HG03196 (cell line): Measurements from ENCODE around the gene KLF5.

Experiments used
- ATAC-seq: cut with Tn5 transposase; IDR thresholded peaks from one replicate; pipeline ENCODE4 v1.9.1; 2021; ENCODE audit not compliant: unreplicated experiment

The KLF5 gene

DNA sequence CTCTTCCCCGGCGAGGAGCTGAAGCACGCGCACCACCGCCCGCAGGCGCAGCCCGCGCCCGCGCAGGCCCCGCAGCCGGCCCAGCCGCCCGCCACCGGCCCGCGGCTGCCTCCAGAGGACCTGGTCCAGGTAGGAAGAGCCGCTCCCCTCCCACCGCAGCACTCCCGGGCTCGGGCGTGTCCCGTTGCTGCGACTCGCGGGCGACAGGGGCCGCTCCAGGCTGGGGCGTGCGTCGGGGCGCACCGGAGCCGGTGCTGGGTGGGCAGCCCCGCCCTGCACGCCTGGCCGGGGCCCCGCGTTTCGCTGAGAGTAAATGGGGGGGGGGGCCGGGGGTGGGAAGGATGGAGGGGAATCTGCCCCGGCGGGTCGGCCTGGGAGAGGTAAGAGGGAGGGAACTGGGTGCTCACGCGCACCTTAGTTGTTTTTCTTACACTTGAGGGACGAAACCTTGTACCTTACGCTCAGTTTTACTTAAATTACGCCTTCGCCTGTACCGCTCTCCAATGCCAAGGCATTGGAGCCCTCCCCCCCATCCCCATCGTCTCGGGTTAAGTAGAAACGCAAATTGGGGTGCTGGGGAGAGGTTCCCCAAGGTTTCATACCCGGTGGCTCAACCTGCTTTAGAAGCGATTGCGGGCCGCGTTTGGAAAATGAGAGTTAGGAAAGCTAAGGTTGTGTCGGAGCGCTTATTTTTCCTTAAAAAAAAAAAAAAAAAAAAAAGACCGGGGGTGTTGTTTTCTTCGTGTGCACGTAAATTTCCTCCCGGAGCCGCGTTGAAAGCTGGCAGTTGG is 850 bp downstream of the KLF5 start:
- ATAC-seq, result peak; percentile 39

DNA sequence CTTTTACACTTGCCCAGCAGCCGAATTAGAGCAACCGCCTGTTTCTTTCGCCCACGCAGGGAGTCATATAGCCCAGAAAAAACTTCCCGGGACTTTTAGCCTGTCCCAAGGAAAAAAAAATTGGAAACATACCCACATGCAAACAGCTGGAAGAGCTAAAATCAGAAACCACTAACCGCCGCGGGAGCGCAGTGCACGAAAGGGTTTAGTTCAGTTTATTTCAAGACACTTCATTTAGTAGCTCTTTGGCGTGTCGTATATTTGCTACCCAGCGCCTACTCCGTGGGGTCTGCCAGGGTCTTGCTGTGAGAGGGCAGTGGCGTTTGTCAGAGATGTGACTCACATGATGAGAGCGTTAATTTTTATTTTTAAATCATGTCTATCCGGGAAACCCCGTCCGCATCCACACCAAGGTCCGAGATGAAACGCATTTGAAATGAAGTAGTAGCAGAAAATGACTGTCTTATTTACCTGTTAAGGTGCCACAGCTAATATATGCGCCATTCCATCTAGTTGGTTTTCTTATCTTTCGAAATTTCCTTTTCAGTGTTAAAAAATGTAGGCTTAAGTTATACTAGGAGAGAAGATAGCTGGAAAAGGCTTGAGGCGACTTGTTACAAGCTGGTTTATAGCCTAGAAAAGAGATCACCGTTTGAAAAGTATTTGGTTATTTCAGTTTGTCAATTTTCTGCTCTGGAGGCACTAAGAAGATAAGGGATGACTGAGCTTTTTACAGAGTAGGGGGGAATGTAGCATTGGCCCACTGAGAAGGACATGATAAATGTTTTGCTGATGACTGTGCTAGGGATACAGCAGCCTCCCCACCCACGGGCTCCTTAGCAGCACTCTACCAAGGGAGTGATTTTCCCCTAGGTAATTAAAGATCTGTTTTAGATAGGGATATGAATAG is 1.7 kb downstream of the KLF5 start:
- no peak for ATAC-seq

DNA sequence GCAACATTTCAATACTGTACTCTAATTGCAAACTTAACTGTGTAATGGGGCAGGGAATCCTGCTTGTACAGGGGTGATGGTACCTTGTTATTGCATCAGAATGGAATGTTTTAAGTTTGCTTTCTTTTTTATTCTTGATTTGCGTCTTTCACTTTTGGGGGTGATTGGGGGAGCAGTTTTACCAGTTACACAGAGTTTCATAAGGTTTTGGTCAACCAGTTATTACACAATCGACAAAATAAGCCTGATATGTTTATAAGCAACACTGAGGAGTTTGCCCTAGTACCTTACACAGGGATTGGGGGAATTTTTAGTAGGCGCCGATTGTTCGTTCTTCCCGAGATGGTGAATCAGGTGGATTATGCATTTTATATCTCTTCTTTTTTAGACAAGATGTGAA is 2.7 kb downstream of the KLF5 start:
- no peak for ATAC-seq

DNA sequence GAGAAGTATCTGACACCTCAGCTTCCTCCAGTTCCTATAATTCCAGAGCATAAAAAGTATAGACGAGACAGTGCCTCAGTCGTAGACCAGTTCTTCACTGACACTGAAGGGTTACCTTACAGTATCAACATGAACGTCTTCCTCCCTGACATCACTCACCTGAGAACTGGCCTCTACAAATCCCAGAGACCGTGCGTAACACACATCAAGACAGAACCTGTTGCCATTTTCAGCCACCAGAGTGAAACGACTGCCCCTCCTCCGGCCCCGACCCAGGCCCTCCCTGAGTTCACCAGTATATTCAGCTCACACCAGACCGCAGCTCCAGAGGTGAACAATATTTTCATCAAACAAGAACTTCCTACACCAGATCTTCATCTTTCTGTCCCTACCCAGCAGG is 3.1 kb downstream of the KLF5 start:
- ATAC-seq, result no peak

DNA sequence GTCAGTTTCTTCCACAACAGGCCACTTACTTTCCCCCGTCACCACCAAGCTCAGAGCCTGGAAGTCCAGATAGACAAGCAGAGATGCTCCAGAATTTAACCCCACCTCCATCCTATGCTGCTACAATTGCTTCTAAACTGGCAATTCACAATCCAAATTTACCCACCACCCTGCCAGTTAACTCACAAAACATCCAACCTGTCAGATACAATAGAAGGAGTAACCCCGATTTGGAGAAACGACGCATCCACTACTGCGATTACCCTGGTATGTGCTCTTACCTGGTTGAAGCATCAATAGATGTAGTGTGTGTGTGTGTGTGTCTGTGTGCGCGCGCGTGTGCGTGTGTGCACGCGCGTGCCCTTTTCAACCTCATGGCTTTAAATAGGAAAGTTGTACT is 3.7 kb downstream of the KLF5 start:
- no peak for ATAC-seq

DNA sequence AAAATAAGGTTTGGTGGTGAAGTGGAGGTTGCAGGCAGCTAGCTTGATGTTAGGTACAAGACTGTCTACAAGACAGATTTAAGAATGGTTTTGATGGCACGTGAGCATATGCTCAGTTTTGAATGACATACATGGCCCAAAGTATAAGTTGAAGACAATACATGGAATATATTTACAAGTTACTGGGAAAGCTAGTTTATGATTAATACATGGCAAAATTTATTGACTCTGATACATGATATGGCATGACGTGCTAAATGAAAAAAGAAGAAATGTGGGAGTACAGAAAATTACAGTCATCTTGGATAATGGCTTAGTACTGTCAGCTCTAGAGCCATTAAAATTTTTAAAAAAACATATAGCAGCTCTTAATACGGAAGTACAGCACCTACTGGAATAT is 4.4 kb downstream of the KLF5 start:
- ATAC-seq, result no peak

DNA sequence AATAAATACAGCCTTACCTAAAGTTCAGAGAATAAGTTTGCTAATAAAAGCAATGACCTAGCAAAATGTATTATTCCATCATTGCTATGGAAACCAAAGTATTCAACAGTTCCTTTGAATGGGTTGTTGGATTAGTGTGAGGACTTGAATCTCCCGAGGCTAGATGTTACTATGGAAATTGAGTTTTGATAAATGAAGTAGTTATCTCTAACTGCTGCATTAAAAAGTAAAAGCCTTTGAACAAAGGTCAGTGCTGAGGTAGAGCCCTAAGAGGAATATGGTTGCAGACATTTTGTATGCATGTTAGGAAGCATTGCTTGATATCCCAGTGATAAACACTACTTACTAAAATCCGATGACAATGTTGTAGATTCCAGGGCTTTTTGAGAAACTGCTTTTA is 6.2 kb downstream of the KLF5 start:
- no peak for ATAC-seq

DNA sequence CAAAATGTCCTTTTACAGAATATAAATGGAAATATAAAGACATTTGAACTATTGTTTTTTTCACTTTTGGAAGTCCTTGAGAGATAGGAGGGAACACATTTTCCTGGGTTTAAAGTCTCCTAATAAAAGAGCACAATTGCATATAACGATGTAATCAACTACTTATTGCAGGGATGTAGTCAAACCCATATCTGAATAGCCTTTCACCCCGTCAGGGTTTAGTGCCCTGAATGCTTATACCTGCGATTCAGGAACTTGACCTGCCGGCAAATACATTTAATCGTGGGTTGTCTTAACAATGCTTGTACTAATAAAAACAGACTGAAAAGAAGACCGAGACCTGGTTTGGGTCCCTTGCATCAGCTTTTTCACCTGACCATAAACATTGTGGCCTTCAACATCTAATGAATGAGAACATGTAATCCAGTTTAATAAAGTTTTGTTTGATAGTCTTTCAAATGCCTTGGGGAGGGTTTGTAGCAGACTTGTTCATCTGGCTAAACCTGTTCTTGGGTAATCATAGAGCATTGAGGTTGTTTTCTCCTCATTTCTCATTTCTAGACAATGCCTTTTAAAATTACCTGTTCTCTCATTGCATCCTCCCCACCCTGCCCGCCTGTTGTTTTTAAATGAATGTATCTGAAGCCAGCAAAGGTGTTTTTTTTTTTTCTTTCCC is 7.0 kb downstream of the KLF5 start:
- ATAC-seq, result no peak

DNA sequence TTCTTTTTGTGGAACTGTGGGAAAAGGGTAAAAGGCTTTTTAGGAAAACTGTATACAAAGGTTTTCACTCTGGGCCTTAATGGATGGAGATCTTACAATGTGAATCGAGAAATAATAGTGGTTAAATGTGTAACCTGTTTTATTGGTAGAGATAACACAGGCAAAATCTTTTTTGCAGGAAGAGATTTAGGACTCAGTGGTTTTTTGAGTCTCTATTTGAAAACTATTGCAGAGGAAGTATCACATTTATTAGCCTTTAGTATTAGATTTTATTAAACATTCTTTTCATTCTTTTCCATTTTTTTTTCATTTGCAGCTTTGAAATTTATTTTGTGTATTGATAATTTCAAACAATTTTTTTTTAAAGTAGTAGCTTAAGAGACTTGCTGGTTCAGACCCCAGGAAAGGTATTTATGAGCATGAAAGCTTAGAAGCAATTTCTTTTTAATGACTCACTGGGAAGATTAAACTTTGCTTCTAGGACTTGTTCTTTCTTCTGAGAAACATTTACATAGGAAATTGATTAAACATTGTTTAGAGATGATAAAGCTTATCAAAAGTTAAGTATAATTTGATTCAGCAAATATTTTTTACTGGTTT is 10.5 kb downstream of the KLF5 start:
- ATAC-seq, result no peak

DNA sequence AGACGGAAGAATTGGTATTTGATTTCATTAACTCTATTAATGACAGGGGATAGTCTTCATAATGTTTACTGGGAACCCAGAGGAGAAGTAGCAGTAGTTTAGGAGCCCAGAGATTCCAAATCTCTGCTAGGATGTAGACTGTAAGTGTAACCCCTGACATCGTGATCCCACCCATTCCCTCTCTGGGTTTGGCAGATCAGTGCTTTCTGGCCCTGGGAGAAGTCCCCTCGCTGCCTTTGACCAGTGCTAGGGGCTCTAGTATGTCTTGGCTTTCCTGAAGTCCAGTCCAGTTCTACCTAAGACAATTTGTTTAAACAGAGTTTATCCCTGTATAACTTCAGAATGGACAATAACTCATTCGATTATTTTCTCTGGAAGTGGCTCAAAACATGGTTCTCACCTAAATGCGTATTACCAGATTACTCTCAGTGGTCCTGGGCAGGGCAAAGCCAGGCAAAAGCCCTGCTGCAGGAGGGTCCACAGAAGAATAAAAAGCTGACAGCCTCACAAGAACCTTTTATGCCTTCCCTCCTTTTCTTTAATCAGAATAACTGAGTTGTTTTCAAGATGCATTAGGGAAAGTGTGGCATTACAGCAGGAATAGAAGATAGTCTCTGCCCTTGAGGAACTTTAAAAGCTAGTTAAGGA is 11.8 kb downstream of the KLF5 start:
- ATAC-seq, result no peak

DNA sequence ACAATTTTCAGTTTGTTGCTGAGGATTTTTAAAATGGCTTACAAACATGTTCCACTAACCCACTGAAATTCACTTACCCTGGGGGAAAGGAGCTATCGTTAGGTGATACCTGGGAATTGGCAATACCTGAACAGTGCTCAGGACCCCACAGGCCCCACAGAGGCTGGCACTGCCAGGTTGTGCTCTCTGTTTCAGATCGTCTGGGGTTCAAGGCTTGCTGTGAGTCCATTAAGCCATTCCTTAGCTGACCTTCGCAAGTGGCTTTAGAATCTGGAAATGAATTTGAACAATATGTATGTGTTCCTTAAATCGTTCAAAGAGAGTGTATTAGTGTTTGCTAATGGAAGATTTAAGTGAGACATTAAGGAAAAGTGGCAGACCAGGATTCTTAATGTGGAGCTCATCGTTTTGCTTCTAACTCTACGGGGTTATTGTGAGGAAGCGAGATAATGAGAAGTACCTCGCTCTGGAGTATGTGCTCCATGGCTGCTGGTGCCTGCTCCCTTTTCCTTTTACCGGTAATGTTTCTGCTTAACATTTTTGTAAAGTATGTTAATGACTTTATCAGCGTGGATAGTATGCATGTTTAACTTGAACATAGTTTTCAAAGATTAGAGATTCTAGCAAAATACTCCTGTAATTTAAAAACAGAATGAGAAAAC is 13.6 kb downstream of the KLF5 start:
- ATAC-seq, result no peak

DNA sequence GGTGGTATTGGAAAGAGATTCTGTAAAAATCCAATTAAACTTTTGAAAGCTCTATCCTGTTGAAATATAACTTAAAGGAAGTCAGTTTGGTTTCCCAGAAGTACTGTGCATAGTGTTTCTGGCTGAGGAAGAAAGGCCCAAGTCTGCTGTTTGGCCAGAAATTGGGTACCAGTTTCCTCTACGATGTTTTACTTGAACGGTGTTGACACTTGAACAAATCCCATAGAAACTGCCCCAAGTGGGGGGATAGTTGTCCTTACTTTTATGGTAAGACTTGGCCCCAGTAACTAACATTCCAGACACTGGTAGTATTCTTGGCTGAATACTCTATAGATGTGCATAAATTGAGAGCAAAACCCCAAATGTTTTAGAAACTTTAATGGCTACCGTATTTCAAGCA is 14.2 kb downstream of the KLF5 start:
- no peak for ATAC-seq

DNA sequence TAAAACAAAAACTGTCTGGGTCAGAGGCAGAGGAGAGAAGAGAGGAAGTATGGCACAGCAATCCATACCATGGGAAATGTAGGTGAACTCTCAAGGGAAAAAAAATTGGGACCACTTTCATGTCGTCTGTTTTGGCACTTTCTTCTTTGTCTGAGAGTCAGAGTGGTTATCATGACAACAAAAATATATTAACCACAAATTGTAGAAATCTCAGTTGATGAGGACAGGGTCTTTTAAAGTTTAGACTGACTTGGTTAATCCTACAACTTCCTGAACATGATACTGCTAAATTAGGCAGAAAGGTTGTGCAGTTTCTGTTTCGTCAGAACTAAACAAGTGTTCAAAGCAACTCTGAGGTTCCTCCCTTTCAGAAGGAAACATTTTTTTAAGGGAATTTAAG is 15.2 kb downstream of the KLF5 start:
- ATAC-seq, result no peak

DNA sequence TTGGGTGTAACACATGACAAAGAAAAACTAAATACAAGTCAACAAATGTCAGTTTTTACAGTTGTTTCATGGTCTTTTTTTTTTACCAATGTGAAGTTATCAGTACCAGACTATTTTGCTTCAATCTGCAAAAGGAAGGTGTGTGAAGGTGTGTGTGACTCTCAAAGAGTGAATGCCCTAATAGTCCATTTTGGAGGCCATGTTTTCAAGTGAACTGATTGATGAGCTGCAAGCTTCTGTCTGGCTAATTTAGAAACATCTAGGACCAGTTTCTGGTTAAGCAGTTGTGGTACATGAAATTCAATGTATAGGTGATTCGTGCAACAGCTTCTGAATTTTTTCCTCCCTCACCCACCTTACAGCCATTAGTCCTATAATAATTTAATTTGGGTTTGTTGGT is 16.1 kb downstream of the KLF5 start:
- no peak for ATAC-seq

DNA sequence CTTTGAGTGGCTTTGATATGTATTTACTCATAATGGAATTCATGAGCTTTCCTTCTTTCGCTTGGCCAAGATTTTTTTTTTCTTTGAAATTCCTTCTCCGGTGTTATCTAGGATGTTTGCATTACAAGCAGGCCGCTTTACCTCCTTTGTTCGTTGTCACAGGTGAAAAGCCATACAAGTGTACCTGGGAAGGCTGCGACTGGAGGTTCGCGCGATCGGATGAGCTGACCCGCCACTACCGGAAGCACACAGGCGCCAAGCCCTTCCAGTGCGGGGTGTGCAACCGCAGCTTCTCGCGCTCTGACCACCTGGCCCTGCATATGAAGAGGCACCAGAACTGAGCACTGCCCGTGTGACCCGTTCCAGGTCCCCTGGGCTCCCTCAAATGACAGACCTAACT is 16.7 kb downstream of the KLF5 start:
- ATAC-seq, result no peak

DNA sequence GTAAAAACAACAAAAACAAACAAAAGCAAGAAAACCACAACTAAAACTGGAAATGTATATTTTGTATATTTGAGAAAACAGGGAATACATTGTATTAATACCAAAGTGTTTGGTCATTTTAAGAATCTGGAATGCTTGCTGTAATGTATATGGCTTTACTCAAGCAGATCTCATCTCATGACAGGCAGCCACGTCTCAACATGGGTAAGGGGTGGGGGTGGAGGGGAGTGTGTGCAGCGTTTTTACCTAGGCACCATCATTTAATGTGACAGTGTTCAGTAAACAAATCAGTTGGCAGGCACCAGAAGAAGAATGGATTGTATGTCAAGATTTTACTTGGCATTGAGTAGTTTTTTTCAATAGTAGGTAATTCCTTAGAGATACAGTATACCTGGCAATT is 17.1 kb downstream of the KLF5 start:
- no peak for ATAC-seq

DNA sequence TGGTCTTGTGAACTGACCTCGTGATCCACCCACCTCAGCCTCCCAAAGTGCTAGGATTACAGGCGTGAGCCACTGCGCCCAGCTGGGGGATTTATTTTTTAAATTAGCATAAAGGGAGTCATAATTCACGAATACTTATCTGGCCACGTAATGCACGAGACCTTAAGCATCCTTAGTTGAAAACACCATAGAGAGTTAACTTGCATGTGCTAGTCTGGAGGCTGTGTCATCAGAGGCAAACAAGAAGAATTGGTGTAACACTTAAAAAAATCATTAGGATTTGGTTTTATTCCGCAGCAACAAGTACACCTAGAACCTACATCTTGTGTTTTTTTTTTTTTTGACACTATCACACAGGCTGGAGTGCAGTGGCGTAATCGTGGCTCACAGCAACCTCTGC is 19.1 kb downstream of the KLF5 start:
- no peak for ATAC-seq

DNA sequence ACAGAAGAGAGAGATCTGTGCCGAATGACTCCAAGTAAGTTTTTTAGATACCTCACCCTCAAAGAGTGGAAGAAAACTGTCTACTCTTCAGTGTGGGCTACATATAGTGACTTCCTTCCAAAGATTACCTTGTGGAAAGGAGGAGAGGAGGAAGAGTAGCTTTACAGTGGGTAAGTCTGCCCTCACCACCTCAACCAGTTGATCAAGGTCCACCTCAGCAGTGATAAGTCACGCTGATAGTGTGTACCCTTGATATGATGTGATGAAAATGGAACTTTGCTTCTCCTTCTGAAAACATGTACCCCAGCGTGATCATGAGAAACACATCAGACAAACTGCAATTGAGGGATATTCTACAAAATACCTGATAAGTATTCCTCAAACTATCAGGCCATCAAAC is 20.6 kb downstream of the KLF5 start:
- no peak for ATAC-seq

DNA sequence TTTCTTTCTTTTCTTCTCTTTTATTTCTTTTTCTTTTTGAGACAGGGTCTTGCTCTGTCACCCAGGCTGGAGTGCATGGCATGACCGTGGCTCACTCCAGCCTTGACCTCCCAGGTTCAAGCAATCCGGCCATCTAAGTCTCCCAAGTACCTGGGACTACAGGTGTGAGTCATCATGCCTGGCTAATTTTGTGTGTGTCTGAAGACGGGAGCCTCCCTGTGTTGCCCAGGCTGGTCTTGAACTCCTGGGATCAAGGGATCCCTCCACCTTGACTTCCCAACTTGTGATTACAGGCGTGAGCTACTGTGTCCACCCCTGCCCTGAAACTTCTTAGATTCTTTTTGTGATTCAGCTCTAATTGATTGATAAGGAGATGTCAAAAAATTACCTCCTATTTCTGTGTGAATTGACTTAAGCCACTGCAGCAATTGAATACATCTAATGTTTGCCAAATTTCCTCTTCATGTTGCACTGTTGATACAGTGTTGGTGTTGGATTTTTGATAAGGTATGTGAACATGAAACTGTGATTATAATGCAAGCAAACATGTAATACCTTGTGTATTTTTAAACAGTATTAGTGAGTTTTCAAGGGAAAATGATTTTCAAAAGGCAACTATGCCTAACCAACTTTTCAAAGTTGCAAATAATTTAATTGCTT is 22.6 kb downstream of the KLF5 start:
- no peak for ATAC-seq

DNA sequence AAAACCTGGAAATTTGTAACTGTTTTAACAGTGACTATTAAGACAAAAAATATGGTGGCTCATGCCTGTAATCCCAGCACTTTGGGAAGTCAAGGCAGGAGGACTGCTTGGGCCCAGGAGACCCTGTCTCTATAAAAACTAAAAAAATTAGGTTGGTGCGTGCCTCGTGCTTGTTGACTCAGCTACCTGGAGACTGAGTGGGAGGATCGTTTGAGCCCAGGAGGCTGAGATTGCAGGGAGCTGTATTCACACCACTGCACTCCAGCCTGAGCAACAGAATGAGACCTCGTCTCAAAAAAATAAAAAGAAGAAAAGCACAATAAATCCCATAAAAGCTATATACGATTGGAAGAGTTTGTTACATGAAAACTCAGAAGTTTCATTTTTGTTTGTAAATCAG is 23.7 kb downstream of the KLF5 start:
- ATAC-seq, result no peak
